Measurements from ENCODE around the gene SFRP4. TPM values are rescaled to one million over a fixed set of nuclear protein-coding genes. Genes with fewer than 3 reads are reported as not detected.
"Not testable (repeated sequence)": the region's sequence is repeated elsewhere in the genome, so short reads cannot be mapped to it uniquely, and the experiment has no call there.

SFRP4 gene
- total RNA-seq, 1 donor from 2014 or later, result 0.26 TPM

DNA sequence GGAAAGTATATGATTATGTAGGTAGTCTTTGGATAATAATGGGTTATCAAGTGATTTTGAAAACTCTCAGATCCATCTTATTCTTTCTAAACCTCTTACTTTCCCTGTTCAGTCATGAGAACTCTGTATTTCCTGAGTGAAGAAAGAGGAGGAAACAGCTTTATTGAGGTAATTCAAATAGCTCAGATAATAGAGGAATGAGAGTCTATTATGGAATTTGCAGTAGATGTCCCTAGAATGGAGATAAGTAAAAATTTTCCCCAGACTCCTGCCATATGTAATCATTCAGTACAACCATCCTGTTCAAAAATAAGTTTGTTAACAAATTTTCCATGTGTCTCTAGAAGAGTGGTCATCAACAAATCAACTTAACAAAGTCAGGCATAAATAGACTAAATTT is 40.2 kb upstream of the SFRP4 start:
- no peak overlapping the region for H3K4me3 ChIP-seq (ENCODE audit: low read depth, low read length)
- FAIRE-seq (no peak), DNase-seq (ENCODE audit: low read depth) (no peak)
- H3K27me3 ChIP-seq (ENCODE audit: control insufficient read depth, insufficient read depth, low read length), result no peaks in the 10 kb centered on the region
- H3K36me3 ChIP-seq (ENCODE audit: control insufficient read depth, insufficient read depth, low read length), result no peaks in the 10 kb centered on the region
- TF ChIP-seq, protein P1, sequence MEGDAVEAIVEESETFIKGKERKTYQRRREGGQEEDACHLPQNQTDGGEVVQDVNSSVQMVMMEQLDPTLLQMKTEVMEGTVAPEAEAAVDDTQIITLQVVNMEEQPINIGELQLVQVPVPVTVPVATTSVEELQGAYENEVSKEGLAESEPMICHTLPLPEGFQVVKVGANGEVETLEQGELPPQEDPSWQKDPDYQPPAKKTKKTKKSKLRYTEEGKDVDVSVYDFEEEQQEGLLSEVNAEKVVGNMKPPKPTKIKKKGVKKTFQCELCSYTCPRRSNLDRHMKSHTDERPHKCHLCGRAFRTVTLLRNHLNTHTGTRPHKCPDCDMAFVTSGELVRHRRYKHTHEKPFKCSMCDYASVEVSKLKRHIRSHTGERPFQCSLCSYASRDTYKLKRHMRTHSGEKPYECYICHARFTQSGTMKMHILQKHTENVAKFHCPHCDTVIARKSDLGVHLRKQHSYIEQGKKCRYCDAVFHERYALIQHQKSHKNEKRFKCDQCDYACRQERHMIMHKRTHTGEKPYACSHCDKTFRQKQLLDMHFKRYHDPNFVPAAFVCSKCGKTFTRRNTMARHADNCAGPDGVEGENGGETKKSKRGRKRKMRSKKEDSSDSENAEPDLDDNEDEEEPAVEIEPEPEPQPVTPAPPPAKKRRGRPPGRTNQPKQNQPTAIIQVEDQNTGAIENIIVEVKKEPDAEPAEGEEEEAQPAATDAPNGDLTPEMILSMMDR (IDR thresholded peaks at IDR 0.05; ENCODE audit: insufficient read depth, low read length, severe bottlenecking), result no peak

DNA sequence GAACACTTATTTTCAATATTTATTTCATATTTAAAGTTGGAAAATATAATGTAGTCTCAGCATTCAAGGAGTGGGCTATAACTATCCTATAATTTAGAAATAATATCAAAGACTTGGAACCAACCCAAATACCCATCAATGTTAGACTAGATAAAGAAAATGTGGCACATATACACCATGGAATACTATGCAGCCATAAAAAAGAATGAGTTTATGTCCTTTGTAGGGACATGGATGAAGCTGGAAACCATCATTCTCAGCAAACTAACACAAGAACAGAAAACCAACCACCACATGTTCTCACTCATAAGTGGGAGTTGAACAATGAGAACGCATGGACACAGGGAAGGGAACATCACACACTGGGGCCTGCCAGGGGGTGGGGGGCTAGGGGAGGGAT is 37.6 kb upstream of the SFRP4 start:
- H3K27me3 ChIP-seq (ENCODE audit: control insufficient read depth, insufficient read depth, low read length); H3K4me3 ChIP-seq (ENCODE audit: low read depth, low read length); FAIRE-seq; DNase-seq (ENCODE audit: low read depth); H3K36me3 ChIP-seq (ENCODE audit: control insufficient read depth, insufficient read depth, low read length): not testable (repeated sequence)

DNA sequence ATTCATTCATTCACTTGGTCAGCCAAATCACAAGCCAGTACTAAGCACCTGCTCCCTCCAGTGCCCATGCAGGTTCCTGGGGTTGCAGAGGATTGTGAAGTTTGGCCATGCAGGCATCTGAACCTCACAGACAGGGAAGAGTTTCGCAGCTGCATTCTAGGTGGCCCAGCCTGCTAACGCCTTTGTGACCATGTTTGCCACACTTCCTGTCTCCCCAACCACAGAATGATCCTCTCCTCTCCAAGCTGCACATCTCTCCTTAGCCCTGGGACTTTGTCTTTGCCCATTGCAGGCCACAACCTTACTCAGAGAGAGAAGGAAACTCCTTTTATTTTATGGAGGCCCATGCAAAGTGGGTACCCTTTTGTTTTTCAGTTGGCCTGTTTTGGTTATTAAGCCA is 35.6 kb upstream of the SFRP4 start:
- H3K36me3 ChIP-seq (ENCODE audit: control insufficient read depth, insufficient read depth, low read length), result no peaks in the 10 kb centered on the region
- TF ChIP-seq, protein P1 (IDR thresholded peaks at IDR 0.05; ENCODE audit: insufficient read depth, low read length, severe bottlenecking), result no peak
- FAIRE-seq (no peak), DNase-seq (ENCODE audit: low read depth) (no peak)
- H3K4me3 ChIP-seq (ENCODE audit: low read depth, low read length), result no peak overlapping the region
- H3K27me3 ChIP-seq (ENCODE audit: control insufficient read depth, insufficient read depth, low read length), result no peaks in the 10 kb centered on the region

DNA sequence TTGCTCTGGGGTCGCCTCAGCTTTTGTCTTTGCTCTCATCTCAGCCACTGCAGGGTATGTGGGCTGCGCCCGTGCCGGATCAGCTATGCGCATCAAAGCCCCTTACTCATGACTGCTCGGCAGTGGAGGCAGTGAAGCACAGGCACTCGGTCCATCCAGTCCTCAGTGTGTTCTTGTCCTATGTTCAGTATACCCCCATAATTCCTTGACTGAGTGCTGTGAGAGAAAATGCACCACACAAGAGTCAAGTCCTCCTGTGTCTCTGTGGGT is 31.3 kb upstream of the SFRP4 start:
- H3K27me3 ChIP-seq (ENCODE audit: control insufficient read depth, insufficient read depth, low read length), result no peaks in the 10 kb centered on the region
- H3K4me3 ChIP-seq (ENCODE audit: low read depth, low read length), result no peak overlapping the region
- TF ChIP-seq, protein P1 (IDR thresholded peaks at IDR 0.05; ENCODE audit: insufficient read depth, low read length, severe bottlenecking), result no peak
- DNase-seq (ENCODE audit: low read depth), result no peak
- peak; percentile 52 for FAIRE-seq
- no peaks in the 10 kb centered on the region for H3K36me3 ChIP-seq (ENCODE audit: control insufficient read depth, insufficient read depth, low read length)

DNA sequence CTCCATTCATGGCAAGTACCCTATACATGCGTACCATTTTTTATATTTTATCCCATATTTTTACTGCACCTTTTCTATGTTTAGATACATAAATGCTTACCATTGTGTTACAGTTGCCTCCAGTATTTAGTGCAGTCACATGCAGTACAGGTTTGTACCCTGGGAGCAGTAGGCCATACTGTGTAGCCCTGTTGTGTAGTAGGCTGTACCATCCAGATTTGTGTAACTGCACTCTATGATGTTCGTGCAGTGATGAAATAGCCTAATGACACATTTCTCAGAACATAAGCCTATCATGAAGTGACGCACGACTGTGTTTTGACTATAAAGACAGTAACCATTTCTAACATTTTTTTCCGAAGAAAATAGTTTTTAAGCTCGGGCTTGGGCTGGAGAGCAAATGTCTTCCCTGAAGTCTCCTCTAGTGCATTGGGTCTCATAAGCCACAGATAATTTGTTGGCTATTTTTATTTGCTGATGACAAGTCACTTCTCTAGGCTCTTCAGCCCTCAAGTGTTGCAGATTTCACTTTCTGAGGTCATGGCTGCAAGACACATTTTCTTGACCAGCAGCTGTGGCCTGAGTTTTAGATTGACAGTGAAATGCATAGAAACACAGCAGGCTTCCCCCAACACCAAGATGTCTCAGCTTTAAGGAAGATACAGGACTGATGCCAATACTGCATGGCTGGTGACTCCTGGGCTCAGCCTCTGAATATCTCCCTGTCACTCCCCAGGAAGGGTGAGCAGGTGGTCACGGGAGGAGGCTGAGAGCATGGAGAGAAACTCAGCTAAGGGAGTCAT is 30.7 kb upstream of the SFRP4 start:
- DNase-seq (ENCODE audit: low read depth) (no peak), FAIRE-seq (no peak)
- H3K4me3 ChIP-seq (ENCODE audit: low read depth, low read length), result no peak overlapping the region
- H3K36me3 ChIP-seq (ENCODE audit: control insufficient read depth, insufficient read depth, low read length), result no peaks in the 10 kb centered on the region
- TF ChIP-seq, protein P1 (IDR thresholded peaks at IDR 0.05; ENCODE audit: insufficient read depth, low read length, severe bottlenecking), result no peak
- H3K27me3 ChIP-seq (ENCODE audit: control insufficient read depth, insufficient read depth, low read length), result no peaks in the 10 kb centered on the region

DNA sequence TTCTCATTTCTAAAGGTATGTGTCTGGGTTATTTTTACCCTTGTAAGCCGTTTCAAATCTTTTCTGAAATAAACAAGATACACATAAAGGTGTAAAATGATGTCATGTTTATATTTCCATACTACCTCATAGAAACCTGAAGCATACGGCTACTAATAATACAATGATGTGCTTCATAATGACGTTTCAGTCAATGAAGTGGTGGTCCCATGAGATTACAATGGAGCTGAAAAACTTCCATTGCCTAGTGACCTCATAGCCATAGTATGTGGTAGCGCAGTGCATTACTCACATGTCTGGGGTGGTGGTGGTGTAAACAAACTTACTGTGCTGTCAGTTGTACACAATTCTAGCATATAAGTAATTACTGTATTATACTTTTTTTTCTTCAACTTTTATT is 28.7 kb upstream of the SFRP4 start:
- DNase-seq (ENCODE audit: low read depth) (peak; percentile 21), FAIRE-seq (no peak)
- Histone ChIP-seq H3K4me3 (ENCODE audit: low read depth, low read length) (no peak overlapping the region), H3K27me3 (ENCODE audit: control insufficient read depth, insufficient read depth, low read length) (no peaks in the 10 kb centered on the region), H3K36me3 (ENCODE audit: control insufficient read depth, insufficient read depth, low read length) (no peaks in the 10 kb centered on the region)
- TF ChIP-seq, protein P1 (IDR thresholded peaks at IDR 0.05; ENCODE audit: insufficient read depth, low read length, severe bottlenecking), result no peak

Data from bronchial epithelial cell (primary cell).